ENCODE results near the gene ETFA.

The ETFA gene

GRCh38 chr15:76196269-76197231 lies 114.7 kb downstream of the ETFA start:
- H3K4me3 ChIP-seq (ENCODE audit: low read depth, low read length) = no peak overlapping the region
- no peak for TF ChIP-seq CTCF (IDR thresholded peaks at IDR 0.05; ENCODE audit: low read depth, low read length, missing control alignments)
- no peak for DNase-seq (ENCODE audit: low read depth)

- TF ChIP-seq CTCF (IDR thresholded peaks at IDR 0.05; ENCODE audit: low read depth, low read length, missing control alignments) = no peak
- no peak overlapping the region for H3K4me3 ChIP-seq (ENCODE audit: low read depth, low read length)
- DNase-seq (ENCODE audit: low read depth) = no peak
Observed at GRCh38 chr15:76195506-76196268, 115.6 kb downstream of the ETFA start.

GRCh38 chr15:76193934-76194333 lies 117.3 kb downstream of the ETFA start:
- H3K4me3 ChIP-seq (ENCODE audit: low read depth, low read length) = no peak overlapping the region
- DNase-seq (ENCODE audit: low read depth) = no peak
- TF ChIP-seq CTCF (IDR thresholded peaks at IDR 0.05; ENCODE audit: low read depth, low read length, missing control alignments) = no peak

- no peak for TF ChIP-seq CTCF (IDR thresholded peaks at IDR 0.05; ENCODE audit: low read depth, low read length, missing control alignments)
- no peak overlapping the region for H3K4me3 ChIP-seq (ENCODE audit: low read depth, low read length)
- no peak for DNase-seq (ENCODE audit: low read depth)
Observed at GRCh38 chr15:76192715-76193114, 118.6 kb downstream of the ETFA start.

- no peak overlapping the region for H3K4me3 ChIP-seq (ENCODE audit: low read depth, low read length)
- DNase-seq (ENCODE audit: low read depth) = no peak
- no peak for TF ChIP-seq CTCF (IDR thresholded peaks at IDR 0.05; ENCODE audit: low read depth, low read length, missing control alignments)
Observed at GRCh38 chr15:76191539-76192244, 119.6 kb downstream of the ETFA start.

GRCh38 chr15:76190751-76191538 lies 120.3 kb downstream of the ETFA start:
- H3K4me3 ChIP-seq (ENCODE audit: low read depth, low read length) = peak overlapping the region; percentile 6; the same call in 1 of the 2 replicates
- peak; percentile 93 for TF ChIP-seq CTCF (IDR thresholded peaks at IDR 0.05; ENCODE audit: low read depth, low read length, missing control alignments)
- DNase-seq (ENCODE audit: low read depth) = peak; percentile 51

Measured in GM12864 (cell line).